GM12864 (cell line): Measurements from ENCODE around the gene ALPL.

ENCODE experiments used
- DNase-seq: peaks from one replicate; pipeline ENCODE4 v3.0.0-alpha.2; 2011; ENCODE audit warnings: low read depth
- H3K4me3 ChIP-seq: 2 replicates; pipeline ENCODE4 v1.5.1; 2011; ENCODE audit warnings: mild to moderate bottlenecking, low read depth, low read length, control low read depth
- CTCF ChIP-seq: IDR thresholded peaks from 2 replicates; pipeline ENCODE4 v1.5.1; 2011; ENCODE audit warnings: low read depth, mild to moderate bottlenecking, moderate library complexity, low read length, control low read depth, inconsistent platforms; ENCODE audit errors: missing control alignments

The ALPL gene

DNA sequence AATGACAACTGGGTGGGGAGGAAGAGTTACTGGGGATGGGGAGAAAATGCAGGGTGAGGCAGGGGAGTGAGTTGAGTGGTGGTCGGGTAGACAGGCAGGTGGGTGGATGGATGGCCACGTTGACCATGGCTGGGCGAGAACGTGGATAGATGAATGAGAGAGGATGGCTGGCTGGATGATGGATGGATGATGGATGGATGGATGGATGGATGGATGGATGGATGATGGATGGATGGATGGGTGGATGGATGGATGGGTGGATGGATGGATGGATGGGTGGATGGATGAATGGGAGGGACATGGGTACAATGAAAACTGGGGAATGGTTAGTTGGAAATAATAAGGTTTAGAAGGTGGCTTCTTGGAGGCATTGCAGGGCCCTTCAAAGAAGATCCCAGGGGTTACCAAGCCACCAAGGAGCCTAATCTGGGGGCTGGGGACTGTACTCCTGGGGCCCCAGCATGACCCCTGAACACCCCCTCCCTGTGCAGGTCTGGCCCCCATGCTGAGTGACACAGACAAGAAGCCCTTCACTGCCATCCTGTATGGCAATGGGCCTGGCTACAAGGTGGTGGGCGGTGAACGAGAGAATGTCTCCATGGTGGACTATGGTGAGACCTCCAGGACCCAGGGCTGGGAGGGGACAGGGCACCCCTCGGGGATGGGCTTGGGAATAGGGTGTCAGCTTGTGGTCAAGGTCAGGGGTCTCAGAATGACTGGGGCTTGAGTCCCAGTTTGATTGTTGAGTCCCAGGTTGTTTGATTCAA lies 67.0 kb downstream of the ALPL start:
- no peak for TF ChIP-seq CTCF
- DNase-seq: no peak
- no peak overlapping the region for H3K4me3 ChIP-seq

DNA sequence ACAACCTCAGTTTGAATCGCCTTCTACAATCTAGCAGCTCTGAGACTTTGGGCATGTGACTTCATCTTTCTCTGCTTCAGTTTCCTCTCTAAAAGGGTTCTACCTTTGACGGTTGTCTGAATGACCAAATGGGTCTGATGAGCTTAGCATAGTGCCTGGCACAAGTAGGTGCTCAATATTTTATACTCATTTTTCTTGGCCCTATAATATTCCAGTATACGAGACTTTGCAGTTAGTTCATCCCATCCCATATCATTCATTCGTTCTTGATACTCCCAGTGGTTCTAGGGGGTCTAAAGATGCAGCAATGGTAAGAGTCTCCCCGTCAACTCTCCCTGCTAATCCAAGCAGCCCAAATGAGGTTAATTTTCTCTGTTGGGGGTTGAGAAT lies 67.6 kb downstream of the ALPL start:
- no peak for DNase-seq
- H3K4me3 ChIP-seq: no peak overlapping the region
- TF ChIP-seq CTCF: no peak

GRCh38 chr1:21577324-21577723 lies 68.1 kb downstream of the ALPL start:
- DNase-seq: no peak
- TF ChIP-seq CTCF: no peak
- H3K4me3 ChIP-seq: no peak overlapping the region

- TF ChIP-seq CTCF: no peak
- no peak for DNase-seq
- H3K4me3 ChIP-seq: no peak overlapping the region
Observed at GRCh38 chr1:21577933-21578332, 68.7 kb downstream of the ALPL start.

DNA sequence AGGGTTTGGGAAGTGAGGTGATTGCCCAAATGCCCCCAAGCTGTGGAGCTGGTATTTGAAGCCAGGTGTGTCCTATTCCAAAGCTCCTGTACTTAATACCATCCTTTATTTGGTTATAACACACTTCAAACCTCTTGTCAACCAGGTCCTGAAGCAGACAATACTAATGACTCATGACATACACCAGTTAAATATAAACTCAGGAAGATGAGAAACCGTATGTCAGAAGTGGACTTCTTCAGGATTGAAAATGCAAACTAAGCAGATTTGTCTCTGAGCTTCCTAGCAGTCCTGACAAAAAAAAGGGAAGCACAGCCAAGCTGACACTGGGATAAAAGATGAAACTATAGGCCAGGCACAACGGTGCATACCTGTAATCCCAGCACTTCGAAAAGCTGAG lies 70.6 kb downstream of the ALPL start:
- no peak for DNase-seq
- no peak for TF ChIP-seq CTCF
- no peak overlapping the region for H3K4me3 ChIP-seq

DNA sequence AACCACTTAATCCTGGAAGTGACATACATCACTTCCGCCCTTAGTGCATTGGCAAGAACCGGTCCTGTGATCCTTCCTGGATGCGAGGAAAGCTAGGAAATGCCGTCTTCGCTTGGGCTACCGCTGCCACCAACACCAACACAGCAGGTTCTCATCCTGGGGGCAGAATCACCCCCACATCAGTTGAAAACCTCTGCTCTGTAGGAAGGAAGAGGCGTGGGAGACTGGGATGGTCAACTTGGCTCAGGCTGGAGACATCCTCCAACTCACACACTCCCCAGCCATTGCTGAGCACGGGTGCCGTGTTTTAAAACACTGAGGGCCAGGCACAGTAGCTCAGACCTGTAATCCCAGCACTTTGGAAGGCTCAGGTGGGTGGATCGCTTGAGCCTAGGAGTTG lies 74.9 kb downstream of the ALPL start:
- H3K4me3 ChIP-seq: no peak overlapping the region
- DNase-seq: no peak
- TF ChIP-seq CTCF: no peak

- no peak overlapping the region for H3K4me3 ChIP-seq
- no peak for DNase-seq
- TF ChIP-seq CTCF: no peak
Observed at GRCh38 chr1:21585037-21585436, 75.8 kb downstream of the ALPL start.
